ENCODE measurements around the gene GFRA1. TPM values are rescaled to one million over a fixed set of nuclear protein-coding genes. Genes with fewer than 3 reads are reported as not detected.

GFRA1 gene
- polyA plus RNA-seq, 1 donor (not counting 4 experiments of a cell fraction or from before 2014, with no cell fraction given) = not detected

DNA sequence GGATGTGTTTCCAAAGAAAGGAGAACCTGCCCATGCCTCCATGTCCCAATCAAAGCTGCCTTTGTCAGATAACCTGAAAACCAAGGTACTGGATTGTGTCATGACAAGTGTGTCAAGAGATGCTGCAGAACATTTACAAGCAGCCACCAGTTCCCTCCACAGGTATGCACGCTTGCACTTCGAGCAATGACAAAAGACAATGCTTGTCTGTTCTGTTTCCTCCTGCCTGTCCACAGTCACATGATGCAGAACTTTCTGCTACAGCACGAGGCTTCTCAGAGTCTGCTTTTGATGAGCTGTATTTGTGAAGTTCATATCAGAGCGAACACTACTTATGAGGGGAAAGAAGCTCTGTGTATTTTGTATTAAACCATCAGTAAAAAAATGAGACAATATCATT lies 209.9 kb downstream of the GFRA1 start:
- H3K9me1 ChIP-seq (ENCODE audit: control insufficient read depth, extremely low read depth, insufficient read depth, low read length) = no peaks in the 10 kb centered on the region
- H3K4me3 ChIP-seq (ENCODE audit: control insufficient read depth in 2 of 3, extremely low read depth in 1 of 3, insufficient read depth in 2 of 3, low read depth in 1 of 3, low read length in 3 of 3) = no peak overlapping the region
- H4K20me1 ChIP-seq (ENCODE audit: control insufficient read depth, extremely low read depth, insufficient read depth, low read length) = no peaks in the 10 kb centered on the region
- H3K4me1 ChIP-seq (ENCODE audit: control insufficient read depth, extremely low read depth, insufficient read depth, low read length) = no peaks in the 10 kb centered on the region
- dilution Hi-C loops (cut with MboI; ENCODE audit: extremely low pct_ligation_motif_present, low sequenced_read_pairs) = no loop called here
- no peak overlapping the region for H3K9ac ChIP-seq (ENCODE audit: control insufficient read depth, extremely low read depth, insufficient read depth, low read length)
- H3K36me3 ChIP-seq (ENCODE audit: control insufficient read depth in 2 of 2, extremely low read depth in 1 of 2, insufficient read depth in 2 of 2, low read length in 2 of 2) = no peaks in the 10 kb centered on the region
- FAIRE-seq (no peak), DNase-seq (ENCODE audit: low read depth, low spot score) (no peak)
- H3K27ac ChIP-seq (ENCODE audit: control insufficient read depth, insufficient read depth, low read length) = no peak overlapping the region
- peaks cover under 1% of the 10 kb centered on the region for H3K27me3 ChIP-seq (ENCODE audit: control insufficient read depth, extremely low read depth, insufficient read depth, low read length)
- H2AFZ ChIP-seq (ENCODE audit: control insufficient read depth, low read length) = no peak overlapping the region
- H3K4me2 ChIP-seq (ENCODE audit: control insufficient read depth, extremely low read depth, insufficient read depth, low read depth, low read length) = no peak overlapping the region
- H3K9me3 ChIP-seq (ENCODE audit: control insufficient read depth, low read depth, low read length) = no peaks in the 10 kb centered on the region
- H3K79me2 ChIP-seq (ENCODE audit: control insufficient read depth, insufficient read depth, low read length) = no peaks in the 10 kb centered on the region
- TF ChIP-seq EZH2 (IDR thresholded peaks at IDR 0.05; ENCODE audit: low read length) (no peak), CTCF (optimal IDR thresholded peaks at IDR 0.05 in 1 of 3, IDR thresholded peaks at IDR 0.05 in 1 of 3, conservative IDR thresholded peaks at IDR 0.05 in 1 of 3; ENCODE audit: extremely low read depth in 1 of 3, insufficient read depth in 2 of 3, low read length in 3 of 3) (no peak)

DNA sequence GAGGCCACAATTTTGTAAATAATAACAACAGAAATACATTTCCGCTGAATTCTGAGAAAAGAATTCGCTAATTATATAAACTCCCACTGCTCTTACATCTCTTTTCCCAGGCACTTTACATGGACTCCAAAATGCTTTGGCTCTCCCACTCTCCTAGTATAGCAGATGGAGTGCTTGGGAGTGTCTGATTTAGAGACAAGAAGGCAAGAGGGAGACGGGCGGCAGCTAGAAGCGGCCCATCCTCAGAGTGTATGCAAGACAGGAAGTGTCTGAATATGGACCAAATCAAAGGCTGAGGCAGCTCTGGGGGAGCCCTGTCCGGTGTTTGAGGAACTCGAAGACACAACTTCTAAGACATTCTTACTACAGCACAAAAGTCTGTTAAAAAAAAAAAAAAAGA lies 212.1 kb downstream of the GFRA1 start:
- no peak overlapping the region for H3K4me2 ChIP-seq (ENCODE audit: control insufficient read depth, extremely low read depth, insufficient read depth, low read depth, low read length)
- no peaks in the 10 kb centered on the region for H3K9me3 ChIP-seq (ENCODE audit: control insufficient read depth, low read depth, low read length)
- H3K4me1 ChIP-seq (ENCODE audit: control insufficient read depth, extremely low read depth, insufficient read depth, low read length) = no peaks in the 10 kb centered on the region
- H3K9me1 ChIP-seq (ENCODE audit: control insufficient read depth, extremely low read depth, insufficient read depth, low read length) = no peaks in the 10 kb centered on the region
- H3K36me3 ChIP-seq (ENCODE audit: control insufficient read depth in 2 of 2, extremely low read depth in 1 of 2, insufficient read depth in 2 of 2, low read length in 2 of 2) = no peaks in the 10 kb centered on the region
- no peak overlapping the region for H2AFZ ChIP-seq (ENCODE audit: control insufficient read depth, low read length)
- no peaks in the 10 kb centered on the region for H3K79me2 ChIP-seq (ENCODE audit: control insufficient read depth, insufficient read depth, low read length)
- H3K9ac ChIP-seq (ENCODE audit: control insufficient read depth, extremely low read depth, insufficient read depth, low read length) = no peak overlapping the region
- no peak overlapping the region for H3K27ac ChIP-seq (ENCODE audit: control insufficient read depth, insufficient read depth, low read length)
- dilution Hi-C loops (cut with MboI; ENCODE audit: extremely low pct_ligation_motif_present, low sequenced_read_pairs) = no loop called here
- FAIRE-seq (no peak), DNase-seq (ENCODE audit: low read depth, low spot score) (no peak)
- H3K27me3 ChIP-seq (ENCODE audit: control insufficient read depth, extremely low read depth, insufficient read depth, low read length) = no peaks in the 10 kb centered on the region
- H4K20me1 ChIP-seq (ENCODE audit: control insufficient read depth, extremely low read depth, insufficient read depth, low read length) = no peaks in the 10 kb centered on the region
- TF ChIP-seq CTCF (optimal IDR thresholded peaks at IDR 0.05 in 1 of 3, IDR thresholded peaks at IDR 0.05 in 1 of 3, conservative IDR thresholded peaks at IDR 0.05 in 1 of 3; ENCODE audit: extremely low read depth in 1 of 3, insufficient read depth in 2 of 3, low read length in 3 of 3) (no peak), EZH2 (IDR thresholded peaks at IDR 0.05; ENCODE audit: low read length) (no peak)
- H3K4me3 ChIP-seq (ENCODE audit: control insufficient read depth in 2 of 3, extremely low read depth in 1 of 3, insufficient read depth in 2 of 3, low read depth in 1 of 3, low read length in 3 of 3) = no peak overlapping the region
